Heart right ventricle (tissue), 16 donors: ENCODE measurements around the gene POLE2. TPM values are rescaled to one million over a fixed set of nuclear protein-coding genes. Genes with fewer than 3 reads are reported as not detected.
"Not testable (repeated sequence)": the region's sequence is repeated elsewhere in the genome, so short reads cannot be mapped to it uniquely, and the experiment has no call there.

Experiments used
- ATAC-seq, 8 donors: fragments of 200-7000 bp; cut with Tn5 transposase; one replicate each; pipeline ENCODE4 v1.9.1; 2020; ENCODE audit warnings: mild to moderate bottlenecking in 8 of 8, moderate library complexity in 8 of 8, moderate number of reproducible peaks in 1 of 8
- DNase-seq, 2 donors: peaks; one replicate each; pipeline ENCODE4 v3.0.0-alpha.2; 2020
- H3K27ac ChIP-seq, 10 donors: fragments of 200-600 bp; sonication (generic) in 2 of 10; one replicate each; pipeline versions ENCODE4 v1.5.0 to v1.8.0; 2020 to 2022; ENCODE audit warnings: mild to moderate bottlenecking in 3 of 10
- H3K27me3 ChIP-seq, 7 donors: fragments of 200-600 bp; one replicate each; pipeline ENCODE4 v1.8.0; 2021 to 2022; ENCODE audit warnings: mild to moderate bottlenecking in 2 of 7
- H3K36me3 ChIP-seq, 9 donors: fragments of 200-600 bp; sonication (generic) in 1 of 9; one replicate each; pipeline versions ENCODE4 v1.5.0 to v1.8.0; 2020 to 2022; ENCODE audit warnings: mild to moderate bottlenecking in 2 of 9
- H3K4me1 ChIP-seq, 9 donors: fragments of 200-600 bp; sonication (generic) in 1 of 9; one replicate each; pipeline versions ENCODE4 v1.5.0 to v1.8.0; 2020 to 2022; ENCODE audit warnings: mild to moderate bottlenecking in 4 of 9
- H3K4me3 ChIP-seq, 10 donors: fragments of 200-600 bp; sonication (generic) in 2 of 10; one replicate each; pipeline versions ENCODE4 v1.5.0 to v1.8.0; 2020 to 2022; ENCODE audit warnings: mild to moderate bottlenecking in 7 of 10, moderate library complexity in 2 of 10
- H3K9me3 ChIP-seq, 11 donors: fragments of 200-600 bp in 10 of 11; sonication (generic) in 2 of 11; one replicate each; pipeline versions ENCODE4 v1.5.0 to v1.8.0; 2013 to 2022; ENCODE audit warnings: mild to moderate bottlenecking in 2 of 11, control low read depth in 1 of 11, moderate library complexity in 1 of 11
- CTCF ChIP-seq, 9 donors: fragments of 200-600 bp; sonication (generic) in 2 of 9; IDR thresholded peaks; one replicate each; pipeline versions ENCODE4 v1.5.0 to v1.8.0; 2021 to 2022; ENCODE audit warnings: antibody characterized with exemption in 9 of 9, mild to moderate bottlenecking in 5 of 9, moderate library complexity in 1 of 9
- WGBS, 2 donors: extraction: QIAGEN DNeasy Blood & Tissue Kit; methylation state at CpG; one replicate each; pipeline ENCODE4 v1.1.7; 2013; ENCODE audit warnings: inconsistent platforms in 1 of 2; 5-methylcytosine and 5-hydroxymethylcytosine counted together
- intact Hi-C, 10 donors: fragments of 100-400 bp; cut with DNase I; formaldehyde crosslinking; loops; one replicate each; pipeline versions ENCODE4 v1.11.1 to v1.14.2; 2022
- polyA plus RNA-seq, 2 donors: library from polyadenylated mRNA; stranded (reverse); fragments of 200-250 nt; gene quantifications; one replicate each; pipeline ENCODE4 v1.2.3, GENCODE V29; 2013
- total RNA-seq, 10 donors: library from RNA; stranded (reverse); fragmentation: NEBNext Ultra II Directional in 3 of 10; extraction: Animal tissue kit (Norgen Biotek cat#: 25700) in 3 of 10; gene quantifications; one replicate each; pipeline versions ENCODE4 v1.2.1 to v1.2.4, GENCODE V29; 2021 to 2023
- donor health status: Arrhythmogenic right ventricular cardiomyopathy.
- donor health status: ischemic (EF 13 %, LVEDD 7.1; RV severe dilation, severe dysfunction).
- donor health status: healthy with polysubstance abuse.
- donor health status: DM: no; HTN: yes; CAD: no.
- donor health status: DM: no; HTN: no; CAD: no.
- donor health status: ischemic (EF 25% LVEDD 6.9; RV normal size, moderate dysfunction).
- donor health status: ischemic (EF 25% LVEDD 5.7; RV mildly dilated, moderate dysfunction).
- donor health status: healthy.
- donor health status: DM: yes; HTN: yes; CAD: no.
- donor health status: Ischemic cardiomyopathy.
- donor health status: ischemic (EF 35%, LVEDD 5.7; RV mildly dilated, moderate dysfunction).
- donor health status: nonischemic (EF 11% LVEDD 7.7; RV severe dilation, severe dysfunction).
- donor health status: DM: yes; HTN: yes; CAD: no.
- donor health status: PGD.
- donor health status: ischemic (EF 29% LVEDD 5.4; RV normal size, mild dysfunction).
- donor health status: nonischemic (EF 23%, LVEDD 6.1; RV moderate dilation, normal function).

The POLE2 gene
- total and polyA plus RNA-seq, 12 donors, result 0.25 to 2.0 (median 0.77) TPM

DNA sequence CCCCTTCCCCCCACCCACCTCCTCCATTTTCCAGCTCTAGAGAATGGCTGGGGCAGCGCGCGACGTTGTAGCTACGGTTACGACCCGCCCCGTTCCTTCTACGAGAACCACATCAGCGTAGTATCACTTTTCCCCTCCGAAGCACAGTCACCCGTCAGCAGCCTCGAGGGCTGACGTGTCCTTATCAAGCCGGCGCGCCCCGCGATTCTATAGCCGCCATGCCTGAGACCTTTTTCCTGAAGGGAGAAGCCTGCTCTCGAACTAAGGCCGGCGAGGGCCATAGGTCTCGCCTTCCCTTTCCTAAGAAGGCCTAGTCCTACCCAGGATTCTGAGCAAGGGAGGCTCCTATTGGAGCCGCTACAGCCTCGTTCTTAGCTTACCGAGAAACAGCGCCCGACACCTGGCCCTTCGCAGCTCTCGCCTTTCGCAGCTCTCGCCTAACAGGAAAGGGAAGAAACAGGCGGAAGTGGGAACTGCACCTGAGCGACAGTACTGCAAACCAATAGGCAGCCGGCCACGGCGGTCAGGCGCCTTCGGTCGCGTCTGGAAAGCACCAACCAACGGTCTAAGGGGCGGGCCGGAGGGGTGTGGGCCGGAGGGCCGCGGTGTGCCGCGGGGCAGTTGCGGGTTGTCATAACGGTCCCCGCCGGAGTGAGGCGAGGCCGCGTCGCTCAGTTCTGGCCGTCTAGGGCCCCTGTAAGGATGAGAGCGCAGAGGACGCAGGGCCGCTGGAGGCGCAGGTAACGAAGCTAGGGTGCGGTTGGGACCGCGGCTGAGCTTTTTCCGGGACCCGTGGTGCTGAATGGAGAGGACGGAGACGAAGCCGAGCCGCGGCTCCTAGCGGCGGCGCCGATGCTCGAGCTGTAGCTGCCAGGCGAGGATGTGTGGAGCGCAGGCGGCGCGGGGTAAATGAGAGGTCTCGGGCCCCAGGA is 67.6 kb downstream of the POLE2 start, which contains the start of the genes MGAT2 and RPL36AL:
Gene MGAT2, plus strand, starts transcription at position 618 of the 932 bp plus-strand sequence. CDS start 470 bp downstream, outside the sequence.
Gene RPL36AL, minus strand, starts transcription at position 445 of the 932 bp plus-strand sequence. CDS start 1,522 bp downstream, outside the sequence.
- Histone ChIP-seq H3K27me3 (no peaks in the 10 kb centered on the region), H3K27ac (peak within 1 kb of the TSS; percentile 72 to 98 (median 94)), H3K9me3 (no peaks in the 10 kb centered on the region), H3K4me1 (peaks cover 0 to 64% (median 41%) of the 10 kb centered on the region in 9 donors), H3K4me3 (peak within 1 kb of the TSS; percentile 63 to 97 (median 90)), H3K36me3 (peaks cover 0 to 51% (median 11%) of the 10 kb centered on the region in 9 donors)
- peak in 5 of 9 donors; percentile 15 to 52 (median 46) for TF ChIP-seq CTCF (IDR thresholded peaks at IDR 0.05)
- 0 to 1% methylated on average over 84 to 85 of the region's 85 CpGs for WGBS, 2 donors
- DNase-seq (peak; percentile 99), ATAC-seq (peak; percentile 99 to 100 (median 100))
- intact Hi-C loops, result loop anchor here in 1 of 10 donors (5.0 kb wide), 1 partner anchor 147 kb away; the partner anchor contains the start of gene KLHDC2

GRCh38 chr14:49619730-49620129 is 68.3 kb downstream of the POLE2 start:
- Histone ChIP-seq H3K9me3 (no peaks in the 10 kb centered on the region), H3K27ac (peak overlapping the region in 9 of 10 donors; percentile 92 to 98 (median 95)), H3K36me3 (peaks cover 0 to 43% (median 11%) of the 10 kb centered on the region in 9 donors), H3K4me3 (peak overlapping the region; percentile 63 to 97 (median 90)), H3K4me1 (peaks cover 0 to 62% (median 41%) of the 10 kb centered on the region in 9 donors), H3K27me3 (no peaks in the 10 kb centered on the region)
- TF ChIP-seq CTCF (IDR thresholded peaks at IDR 0.05), result no peak
- WGBS, 2 donors, result 1% methylated on average over 11 of the region's 11 CpGs
- intact Hi-C loops, result loop anchor here in 1 of 10 donors (5.0 kb wide), 1 partner anchor 148 kb away; the partner anchor contains the start of gene KLHDC2
- DNase-seq, result no peak
- no peak for ATAC-seq

GRCh38 chr14:49619273-49619672 is 68.7 kb downstream of the POLE2 start:
- DNase-seq, H3K9me3 ChIP-seq, ATAC-seq, intact Hi-C loops, H3K27me3 ChIP-seq: not testable (repeated sequence)
- H3K27ac ChIP-seq, result peak overlapping the region in 5 of 10 donors; percentile 92 to 98 (median 95)
- peaks cover 0 to 42% (median 11%) of the 10 kb centered on the region in 9 donors for H3K36me3 ChIP-seq
- WGBS, 2 donors, result 68 to 76% methylated on average over 19 of the region's 19 CpGs
- peaks cover 0 to 58% (median 41%) of the 10 kb centered on the region in 9 donors for H3K4me1 ChIP-seq
- peak overlapping the region in 9 of 10 donors; percentile 63 to 97 (median 91) for H3K4me3 ChIP-seq

GRCh38 chr14:49617852-49618519 is 70.0 kb downstream of the POLE2 start:
- H3K36me3 ChIP-seq, result peaks cover 0 to 36% (median 11%) of the 10 kb centered on the region in 9 donors
- WGBS, 2 donors, result 88 to 92% methylated on average over 6 of the region's 6 CpGs

More at GRCh38 chr14:49617852-49618519, 70.0 kb downstream of the POLE2 start:
- Histone ChIP-seq H3K4me1 (peaks cover 0 to 45% (median 31%) of the 10 kb centered on the region in 9 donors), H3K27me3 (no peaks in the 10 kb centered on the region), H3K4me3 (no peak overlapping the region), H3K9me3 (no peaks in the 10 kb centered on the region), H3K27ac (no peak overlapping the region)
- no peak for DNase-seq
- TF ChIP-seq CTCF (IDR thresholded peaks at IDR 0.05), result no peak
- intact Hi-C loops, result no loop called here
- no peak for ATAC-seq
